ENCODE data around the gene FSIP1.

FSIP1 gene

DNA sequence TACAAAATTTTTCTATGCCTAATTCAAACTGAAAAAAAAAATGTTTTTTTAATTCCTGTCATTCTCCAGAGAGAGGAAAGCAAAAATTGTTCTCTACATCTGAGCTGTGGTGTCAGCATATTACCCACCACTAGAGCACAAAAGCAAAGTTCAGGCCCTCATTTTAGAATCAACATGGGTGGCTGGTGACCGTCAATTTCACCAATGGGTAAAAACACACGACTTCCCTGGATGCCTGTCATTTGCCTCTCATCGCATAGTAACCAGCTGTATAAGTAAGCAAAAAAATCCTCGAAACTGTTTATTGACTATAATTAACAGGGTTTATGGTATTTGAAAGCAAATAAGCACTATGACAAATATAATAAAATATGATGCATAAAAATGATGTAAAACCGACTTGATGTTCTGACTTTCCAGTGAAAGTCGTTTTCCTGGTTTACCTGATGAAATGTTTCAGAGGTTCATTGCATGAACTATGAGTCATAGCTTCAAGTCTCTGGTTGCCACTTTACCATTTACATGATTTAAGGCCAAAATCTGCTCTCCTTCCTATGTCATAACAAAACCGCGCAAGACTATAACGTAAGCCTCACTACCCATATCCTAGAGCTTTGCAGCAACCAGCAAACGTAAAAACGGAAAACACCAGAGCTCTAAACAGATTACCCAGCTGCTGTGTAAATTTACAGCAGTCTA, 141.3 kb downstream of the FSIP1 start:
- DNase-seq = no peak

DNA sequence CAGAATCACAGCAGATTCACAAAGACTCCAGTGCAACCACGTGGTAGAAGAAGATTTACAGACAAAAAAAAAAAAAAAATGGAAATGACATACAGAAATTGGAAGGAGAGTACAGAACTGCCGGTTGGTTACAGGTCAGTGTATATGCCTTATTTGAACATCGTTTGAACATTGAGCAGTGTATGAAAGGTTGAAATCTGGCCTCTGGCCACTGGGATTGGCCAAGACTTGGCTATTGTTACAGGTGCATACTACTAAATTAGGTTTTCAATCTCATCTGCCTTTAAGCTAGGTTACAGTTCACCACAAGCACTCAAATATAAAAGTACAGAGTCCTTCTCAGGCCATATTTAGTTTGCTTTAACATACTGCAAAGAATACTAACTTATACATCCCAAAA, 142.0 kb downstream of the FSIP1 start:
- DNase-seq = no peak

GRCh38 chr15:39639037-39639436, 143.6 kb downstream of the FSIP1 start:
- no peak for DNase-seq

- DNase-seq = no peak
Observed at GRCh38 chr15:39638041-39638440, 144.6 kb downstream of the FSIP1 start.

DNA sequence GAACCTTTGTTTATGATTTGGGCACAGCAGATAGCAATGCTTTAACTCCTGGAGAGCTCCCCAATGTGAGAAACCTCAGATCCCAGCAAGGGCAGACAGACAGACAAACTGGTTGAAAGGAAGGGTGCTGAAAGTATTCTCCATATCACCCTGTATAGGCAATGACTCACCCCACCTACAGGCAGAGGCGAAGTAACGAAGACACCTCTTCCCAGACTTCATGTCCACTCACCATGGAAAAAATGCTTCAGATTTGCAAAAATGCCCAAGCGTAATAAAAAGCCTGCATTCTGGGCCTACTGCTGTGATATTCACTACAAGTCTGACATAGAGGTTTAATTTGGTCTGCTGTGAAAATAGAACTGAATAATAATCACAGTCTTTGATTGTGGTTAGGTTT, 151.3 kb downstream of the FSIP1 start:
- DNase-seq = no peak

GRCh38 chr15:39629906-39630305, 152.7 kb downstream of the FSIP1 start:
- no peak for DNase-seq

GRCh38 chr15:39629371-39629770, 153.3 kb downstream of the FSIP1 start:
- no peak for DNase-seq

DNA sequence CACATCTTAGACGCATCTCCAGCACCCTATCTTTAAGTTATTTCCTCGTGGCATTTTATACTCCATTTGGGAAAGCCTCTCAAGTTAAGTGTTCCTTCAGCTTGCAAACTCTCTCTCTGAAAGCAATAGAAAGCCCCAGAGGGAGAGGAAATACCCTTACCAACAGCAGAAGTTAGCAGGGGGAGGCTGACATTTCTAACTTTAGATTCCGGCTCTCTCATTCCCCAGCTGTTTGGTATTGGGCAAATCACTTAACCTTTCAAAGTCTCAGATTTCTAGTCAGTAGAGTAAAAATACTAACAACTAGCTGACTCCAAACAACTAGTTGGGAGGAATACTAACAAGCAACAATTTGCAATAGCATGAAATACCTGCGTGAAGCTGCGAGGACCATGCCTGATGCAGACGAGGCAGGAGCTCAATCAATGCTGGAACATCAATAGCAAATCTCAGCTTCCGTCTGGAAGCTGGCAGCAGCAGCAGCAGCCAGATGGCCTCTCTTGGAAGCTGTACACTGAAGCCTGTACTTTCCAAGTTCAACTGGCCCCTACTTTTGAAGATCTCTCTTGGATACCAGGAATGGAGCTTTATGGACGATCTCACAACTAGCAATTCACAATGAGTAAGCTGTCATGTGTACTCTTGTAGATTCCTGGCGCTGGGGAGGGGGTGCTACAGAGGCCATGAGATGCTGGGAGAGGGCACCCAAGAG, 153.9 kb downstream of the FSIP1 start:
- DNase-seq = no peak

- DNase-seq = no peak
Observed at GRCh38 chr15:39628144-39628508, 154.5 kb downstream of the FSIP1 start.

DNA sequence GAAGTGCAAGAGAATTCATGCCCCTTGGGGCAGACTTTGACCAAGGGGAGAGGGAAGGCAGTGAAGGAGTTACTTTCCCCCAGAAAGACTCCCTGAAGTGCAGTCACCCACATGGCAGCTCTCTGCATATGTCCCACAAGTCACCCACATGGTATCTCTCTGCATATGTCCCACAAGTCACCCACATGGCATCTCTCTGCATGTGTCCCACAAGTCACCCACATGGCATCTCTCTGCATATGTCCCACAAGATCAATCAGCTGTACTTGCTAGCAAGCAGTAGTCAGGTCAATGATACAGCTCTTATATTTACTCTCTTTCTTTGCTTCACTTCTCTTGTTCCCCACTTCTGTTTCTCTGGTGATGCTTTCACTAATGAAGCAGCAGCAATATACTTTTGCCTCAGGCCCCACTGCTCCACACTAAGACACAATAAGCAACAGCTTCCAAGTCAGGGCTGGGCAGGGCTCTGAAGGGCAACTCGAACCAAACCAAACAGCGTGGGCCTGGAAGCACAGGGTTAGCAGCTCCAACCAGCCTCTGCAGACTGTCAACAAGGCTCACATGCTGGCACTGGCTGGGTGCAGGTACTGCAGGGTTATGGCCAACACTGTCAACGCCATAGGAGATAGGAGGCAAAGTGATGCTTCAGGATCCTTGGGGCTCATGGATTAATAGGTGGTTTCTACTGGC, 155.0 kb downstream of the FSIP1 start:
- DNase-seq = no peak

DNA sequence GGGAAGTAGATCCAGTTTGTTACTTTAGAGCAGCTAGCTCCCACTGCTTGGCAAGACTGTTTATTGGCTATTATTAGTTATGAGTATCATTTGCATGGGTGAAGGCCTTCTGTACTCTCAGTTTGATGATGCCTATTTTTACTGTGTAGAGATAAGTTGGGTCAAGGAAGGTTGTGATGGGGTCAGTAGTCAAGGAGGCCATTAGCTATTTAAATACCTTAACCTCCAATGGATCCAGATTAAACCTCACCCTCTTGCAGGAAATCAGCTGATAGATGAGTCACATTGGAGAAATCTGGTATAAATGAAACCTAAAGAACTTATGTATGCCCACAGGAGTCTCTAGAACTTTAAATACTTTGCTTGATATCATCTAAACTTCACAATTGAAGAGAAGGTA, 156.8 kb downstream of the FSIP1 start:
- no peak for DNase-seq

DNA sequence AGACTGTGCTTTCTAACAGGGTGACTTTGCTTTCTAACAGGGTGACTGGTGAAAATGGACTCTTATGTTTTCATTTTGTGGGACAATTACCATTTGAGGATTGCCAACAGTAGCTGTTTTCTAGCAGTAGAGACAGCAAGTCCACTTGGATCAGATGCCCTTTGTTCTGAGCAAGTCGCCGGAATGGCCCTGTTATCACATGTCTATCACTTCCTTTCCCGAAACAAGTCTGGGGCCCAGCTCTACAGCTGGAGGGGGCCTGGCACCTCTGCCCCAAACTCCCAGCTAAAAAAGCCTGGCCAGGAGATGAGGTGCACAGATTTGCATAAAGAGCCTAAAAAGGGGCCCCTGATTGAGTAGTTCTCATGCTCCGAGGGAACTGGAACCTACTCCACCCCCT, 157.2 kb downstream of the FSIP1 start:
- DNase-seq = no peak

DNA sequence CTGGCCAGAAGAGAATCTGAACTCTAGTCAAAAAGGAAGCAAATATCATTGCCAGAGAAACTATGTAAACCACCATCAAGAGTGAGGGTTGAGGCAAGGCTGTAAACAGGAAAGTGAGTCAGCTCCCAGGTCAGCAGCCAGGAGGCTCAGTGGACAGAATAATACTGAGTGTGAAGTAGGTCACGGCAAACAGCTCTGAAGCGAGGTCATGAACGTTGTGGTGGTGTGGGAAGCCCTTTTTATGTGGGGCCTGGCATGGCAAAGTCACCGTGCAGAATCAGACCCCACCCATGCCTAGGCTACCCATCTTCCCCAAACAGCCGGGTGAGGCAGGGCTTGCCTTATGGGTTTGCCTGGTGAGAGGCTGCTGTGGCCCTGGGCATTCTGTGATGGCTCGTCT, 157.8 kb downstream of the FSIP1 start:
- no peak for DNase-seq

- DNase-seq = no peak
Observed at GRCh38 chr15:39623529-39623931, 159.1 kb downstream of the FSIP1 start.

- no peak for DNase-seq
Observed at GRCh38 chr15:39622660-39623516, 159.8 kb downstream of the FSIP1 start.

GRCh38 chr15:39621976-39622375, 160.7 kb downstream of the FSIP1 start:
- no peak for DNase-seq

DNA sequence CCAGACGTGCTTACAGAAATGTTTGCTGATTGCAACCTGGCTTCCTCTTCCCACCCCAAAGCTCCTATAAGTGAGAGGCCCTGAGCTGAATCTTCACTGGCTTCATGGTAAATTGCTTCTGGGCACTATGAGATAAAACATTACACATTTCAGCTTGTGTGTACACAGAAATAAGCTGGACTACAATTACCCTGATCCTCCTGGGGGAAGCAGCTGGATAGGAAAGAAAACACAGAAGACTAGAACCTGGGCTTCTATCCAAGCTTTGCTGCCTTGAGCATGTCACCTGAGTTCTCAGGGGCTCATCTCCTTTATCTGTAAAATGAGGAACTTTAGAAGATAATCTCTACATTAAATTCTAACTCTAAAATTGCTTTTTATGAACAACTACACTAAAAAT, 161.4 kb downstream of the FSIP1 start:
- no peak for DNase-seq

GRCh38 chr15:39618063-39618823, 164.4 kb downstream of the FSIP1 start:
- DNase-seq = no peak

GRCh38 chr15:39616731-39617455, 165.7 kb downstream of the FSIP1 start:
- DNase-seq = no peak

DNA sequence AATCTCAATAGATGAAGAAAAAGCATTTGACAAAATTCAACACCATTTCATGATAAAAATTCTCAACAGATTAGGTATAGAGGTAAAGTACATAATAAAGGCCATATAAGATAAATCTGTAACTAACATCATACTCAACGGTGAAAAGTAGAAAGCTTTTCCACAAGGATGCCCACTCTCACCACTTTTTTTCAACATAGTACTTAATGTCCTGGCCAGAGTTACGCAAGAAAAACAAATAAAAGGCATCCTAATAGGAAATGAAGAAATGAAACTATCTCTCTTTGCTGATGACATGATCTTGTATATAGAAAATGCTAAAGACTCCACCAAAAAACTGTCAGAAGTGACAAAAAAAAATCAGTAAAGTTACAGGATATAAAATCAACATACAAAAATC, 168.8 kb downstream of the FSIP1 start:
- no peak for DNase-seq

DNA sequence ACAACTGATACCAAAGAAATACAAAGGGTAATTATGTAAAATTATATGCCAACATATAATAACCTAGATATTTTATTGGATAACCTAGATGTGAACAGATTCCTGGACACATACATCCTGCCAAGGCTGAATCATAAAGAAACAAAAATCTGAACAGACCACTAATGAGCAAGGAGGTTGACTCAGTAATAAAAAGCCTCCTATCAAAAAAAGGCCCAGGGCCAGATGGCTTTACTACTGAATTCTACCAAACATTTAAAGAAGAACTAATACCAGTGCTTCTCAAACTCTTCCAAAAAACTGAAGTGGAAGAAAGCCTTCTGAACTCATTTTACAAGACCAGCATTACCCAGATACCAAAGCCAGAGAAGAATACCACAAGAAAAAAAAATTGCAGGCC, 169.4 kb downstream of the FSIP1 start:
- DNase-seq = no peak

GRCh38 chr15:39610665-39611064, 172.0 kb downstream of the FSIP1 start:
- no peak for DNase-seq

Data from Kasumi-1 (cell line).